Right renal pelvis (tissue), 4 donors: ENCODE results near the gene ZGLP1. TPM values are rescaled to one million over a fixed set of nuclear protein-coding genes. Genes with fewer than 3 reads are reported as not detected.

Experiments used
- DNase-seq, 4 donors: peaks; one replicate each; pipeline ENCODE4 v3.0.0-alpha.2; 2013; ENCODE audit warnings: low read depth in 4 of 4, low spot score in 3 of 4, missing footprints in 1 of 4
- polyA plus RNA-seq, 4 donors: library from polyadenylated mRNA; unstranded; fragments of 120-200 nt; gene quantifications; one replicate each; pipeline ENCODE4 v1.2.1, GENCODE V29; 2013; ENCODE audit not compliant: insufficient read length in 4 of 4

The ZGLP1 gene
- polyA plus RNA-seq, 4 donors, result 4.0 to 6.8 (median 5.1) TPM

GRCh38 chr19:10256551-10256950, 53.1 kb downstream of the ZGLP1 start:
- DNase-seq, result no peak

- DNase-seq, result no peak
Measured at GRCh38 chr19:10255358-10255757, 54.3 kb downstream of the ZGLP1 start.

Other genes starting within 250 kb of the ZGLP1 start
- gene SHFL, start 223.5 kb downstream of the ZGLP1 start, polyA plus RNA-seq, result 10 to 100 TPM; 24.6 to 28.9 (median 26.1) TPM
- gene ANGPTL6, start 207.1 kb downstream of the ZGLP1 start, polyA plus RNA-seq, result 1 to 10 TPM; 2.3 to 4.8 (median 2.9) TPM
- 10 to 100 TPM; 28.6 to 36.4 (median 32.1) TPM for gene PPAN, start 203.5 kb downstream of the ZGLP1 start, polyA plus RNA-seq
- 10 to 100 TPM; 10.4 to 13.9 (median 12.2) TPM for gene P2RY11, start 198.1 kb downstream of the ZGLP1 start, polyA plus RNA-seq
- 100 to 1,000 TPM; 188 to 215 (median 195) TPM for gene EIF3G, start 189.9 kb downstream of the ZGLP1 start, polyA plus RNA-seq
- 100 to 1,000 TPM in 3 of 4 donors, 10 to 100 TPM in 1; 89.1 to 111 (median 105) TPM for gene DNMT1, start 114.9 kb downstream of the ZGLP1 start, polyA plus RNA-seq
- 10 to 100 TPM; 11.1 to 12.5 (median 11.8) TPM for gene S1PR2, start 78.5 kb downstream of the ZGLP1 start, polyA plus RNA-seq
- gene MRPL4, start 57.6 kb downstream of the ZGLP1 start, polyA plus RNA-seq, result 10 to 100 TPM; 38.3 to 57.4 (median 39.5) TPM
- gene ICAM1, start 38.7 kb downstream of the ZGLP1 start, polyA plus RNA-seq, result 1 to 10 TPM; 6.1 to 7.5 (median 6.6) TPM
- under 1 TPM; 0.17 to 0.57 (median 0.46) TPM for gene ICAM4, start 22.9 kb downstream of the ZGLP1 start, polyA plus RNA-seq
- under 1 TPM; 0.10 to 0.38 (median 0.14) TPM for gene ICAM5, start 19.9 kb downstream of the ZGLP1 start, polyA plus RNA-seq
- gene FDX2, start 6.2 kb upstream of the ZGLP1 start, polyA plus RNA-seq, result 10 to 100 TPM; 18.6 to 25.9 (median 20.7) TPM
- 10 to 100 TPM; 27.3 to 40.6 (median 31.2) TPM for gene RAVER1, start 23.7 kb upstream of the ZGLP1 start, polyA plus RNA-seq
- gene ICAM3, start 29.8 kb upstream of the ZGLP1 start, polyA plus RNA-seq, result 10 to 100 TPM in 1 of 4 donors, 1 to 10 TPM in 3; 7.8 to 11.3 (median 8.9) TPM
- gene TYK2, start 70.8 kb upstream of the ZGLP1 start, polyA plus RNA-seq, result 100 to 1,000 TPM; 103 to 130 (median 109) TPM
- gene CDC37, start 93.7 kb upstream of the ZGLP1 start, polyA plus RNA-seq, result 100 to 1,000 TPM; 135 to 170 (median 137) TPM
- gene PDE4A, start 110.7 kb upstream of the ZGLP1 start, polyA plus RNA-seq, result 1 to 10 TPM; 1.7 to 3.4 (median 2.7) TPM
- 10 to 100 TPM; 70.0 to 86.6 (median 79.0) TPM for gene KEAP1, start 193.5 kb upstream of the ZGLP1 start, polyA plus RNA-seq
- gene S1PR5, start 207.6 kb upstream of the ZGLP1 start, polyA plus RNA-seq, result 1 to 10 TPM; 1.6 to 2.0 (median 1.6) TPM
- gene ATG4D, start 234.1 kb upstream of the ZGLP1 start, polyA plus RNA-seq, result 10 to 100 TPM; 30.2 to 39.2 (median 35.0) TPM